DMS114 treated with DMSO at 0.1 percent for 48 hours (cell line): ENCODE data around the gene RBPMS2.

ENCODE experiments used
- DNase-seq: peaks from one replicate; lab custom pipeline; 2025; ENCODE audit not compliant: unreplicated experiment; lab: John Stamatoyannopoulos, UW

Gene RBPMS2

GRCh38 chr15:64783796-64784195 is 8.4 kb upstream of the RBPMS2 start:
- DNase-seq: no peak

- DNase-seq: no peak
Measured at GRCh38 chr15:64782751-64783150, 7.4 kb upstream of the RBPMS2 start.

DNA sequence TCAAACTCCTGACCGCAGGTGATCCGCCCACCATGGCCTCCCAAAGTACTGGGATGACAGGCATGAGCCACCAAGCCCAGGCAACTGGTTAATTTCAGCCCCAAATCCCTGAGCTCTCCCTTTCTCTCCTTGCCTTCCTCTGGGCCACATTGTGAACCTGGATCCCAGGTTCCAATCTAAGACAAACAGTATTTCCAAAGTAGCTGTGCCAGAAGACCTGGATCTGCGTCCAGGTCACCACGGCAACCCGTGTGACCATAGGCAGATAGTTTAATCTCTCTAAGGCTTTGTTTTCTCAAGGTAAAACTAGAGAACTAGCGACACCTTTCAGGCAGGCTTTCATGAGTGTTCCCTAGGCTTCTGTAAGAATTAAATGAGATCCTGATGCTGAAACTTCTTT is 5.9 kb upstream of the RBPMS2 start:
- no peak for DNase-seq

DNA sequence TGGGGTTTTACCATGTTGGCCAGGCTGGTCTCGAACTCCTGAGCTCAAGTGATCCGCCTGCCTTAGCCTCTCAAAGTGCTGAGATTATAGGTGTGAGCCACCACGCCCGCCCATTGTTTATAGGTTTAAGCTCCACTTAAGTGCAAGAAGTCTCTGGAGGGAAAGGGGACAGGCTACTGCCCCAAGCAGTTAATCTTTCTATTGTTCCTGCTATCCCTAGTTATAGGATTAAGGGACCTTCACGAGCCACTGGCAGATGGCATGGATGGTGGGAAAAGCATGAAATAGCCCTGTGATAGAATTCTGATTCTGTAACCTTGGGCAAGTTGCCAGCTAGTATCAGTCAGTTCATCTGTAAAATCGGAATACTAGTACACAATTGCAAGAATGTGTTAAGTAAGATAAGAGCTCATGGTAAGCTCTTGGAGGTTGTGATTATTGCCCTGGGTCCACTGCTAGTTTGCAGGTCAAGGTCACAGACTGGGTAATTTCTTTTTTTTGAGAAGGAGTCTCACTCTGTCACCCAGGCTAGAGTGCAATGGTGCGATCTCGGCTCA is 5.3 kb upstream of the RBPMS2 start:
- DNase-seq: no peak

DNA sequence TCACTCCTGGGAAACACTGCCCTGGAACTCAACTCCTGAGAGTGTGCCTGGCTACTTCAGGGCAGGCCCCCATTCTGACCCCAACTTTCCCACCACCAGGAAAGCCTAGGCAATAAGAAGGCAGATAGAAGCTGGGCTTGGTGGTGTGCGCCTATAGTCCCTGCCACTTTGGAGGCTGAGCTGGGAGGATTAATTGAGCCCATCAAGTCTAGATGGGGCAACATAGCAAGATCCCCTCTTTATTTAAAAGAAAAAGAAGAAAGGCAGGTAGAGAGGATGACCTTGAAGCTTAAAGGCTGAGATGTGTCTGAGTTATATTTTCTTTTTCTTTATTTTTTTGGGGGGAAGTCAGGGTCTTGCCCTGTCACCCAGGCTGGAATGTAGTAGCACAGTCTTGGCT is 4.2 kb upstream of the RBPMS2 start:
- no peak for DNase-seq

GRCh38 chr15:64779024-64779423 is 3.6 kb upstream of the RBPMS2 start:
- no peak for DNase-seq

DNA sequence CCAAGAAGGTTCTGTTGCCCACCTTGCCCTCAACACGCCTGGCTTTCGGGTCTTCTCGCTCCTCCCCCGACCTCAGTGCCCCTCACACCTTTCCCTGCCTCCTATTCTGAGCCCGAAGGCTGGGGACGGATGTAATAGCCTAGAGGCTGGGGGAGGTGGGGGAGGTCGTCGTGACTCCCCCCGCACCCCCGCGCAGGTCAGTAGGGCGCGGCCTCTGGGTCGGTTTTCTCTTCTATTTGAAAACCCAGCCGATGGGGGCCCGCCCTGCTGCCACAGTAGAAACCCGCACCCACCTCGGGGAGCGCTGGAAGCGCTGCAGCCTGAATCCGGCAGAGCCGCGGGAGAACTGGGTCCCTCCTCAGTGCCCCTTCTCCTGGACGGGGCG is 1.0 kb upstream of the RBPMS2 start:
- DNase-seq: no peak

- no peak for DNase-seq
Measured at GRCh38 chr15:64774629-64775493, 528 bp downstream of the RBPMS2 start.

- DNase-seq: no peak
Measured at GRCh38 chr15:64774037-64774628, 1.3 kb downstream of the RBPMS2 start.

- no peak for DNase-seq
Measured at GRCh38 chr15:64773606-64774005, 1.8 kb downstream of the RBPMS2 start.

DNA sequence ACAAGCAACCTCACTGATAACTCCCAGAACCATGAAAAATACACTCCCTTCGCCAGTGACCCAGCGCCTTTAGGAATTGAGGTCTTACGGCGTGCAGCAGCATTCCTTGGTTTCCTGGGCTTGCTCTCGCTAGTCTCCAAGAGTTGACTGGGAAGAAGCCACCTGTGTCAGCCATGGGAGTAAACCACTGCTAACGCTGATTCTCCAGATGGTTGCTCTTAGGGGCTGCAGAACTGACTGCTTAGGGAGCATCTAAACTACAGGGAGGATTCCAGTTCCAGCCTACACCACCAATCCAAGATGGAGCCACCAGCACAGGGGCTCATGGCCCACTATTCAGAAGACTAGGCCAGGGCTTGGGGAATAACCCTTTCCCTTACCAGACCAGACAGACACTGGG is 2.4 kb downstream of the RBPMS2 start:
- DNase-seq: no peak

DNA sequence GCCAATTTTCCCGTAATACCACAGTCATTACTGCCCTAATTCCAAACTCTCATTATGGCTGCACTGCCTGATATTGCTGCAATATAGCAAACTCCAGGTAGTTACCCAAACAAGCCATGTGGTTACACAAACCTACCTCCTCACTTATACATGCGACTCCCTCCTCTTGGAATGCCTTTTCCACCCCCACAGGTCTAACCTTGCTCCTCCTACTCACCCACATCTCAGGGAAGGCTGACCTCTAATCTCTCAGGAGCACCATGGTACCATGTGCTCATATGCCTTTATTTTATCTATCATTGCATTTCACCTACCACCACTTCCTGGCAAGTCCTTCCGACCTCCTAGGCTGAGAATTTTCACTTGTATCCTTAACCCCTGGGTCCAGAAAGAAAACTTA is 2.9 kb downstream of the RBPMS2 start:
- no peak for DNase-seq

- DNase-seq: no peak
Measured at GRCh38 chr15:64770626-64771025, 4.8 kb downstream of the RBPMS2 start.

DNA sequence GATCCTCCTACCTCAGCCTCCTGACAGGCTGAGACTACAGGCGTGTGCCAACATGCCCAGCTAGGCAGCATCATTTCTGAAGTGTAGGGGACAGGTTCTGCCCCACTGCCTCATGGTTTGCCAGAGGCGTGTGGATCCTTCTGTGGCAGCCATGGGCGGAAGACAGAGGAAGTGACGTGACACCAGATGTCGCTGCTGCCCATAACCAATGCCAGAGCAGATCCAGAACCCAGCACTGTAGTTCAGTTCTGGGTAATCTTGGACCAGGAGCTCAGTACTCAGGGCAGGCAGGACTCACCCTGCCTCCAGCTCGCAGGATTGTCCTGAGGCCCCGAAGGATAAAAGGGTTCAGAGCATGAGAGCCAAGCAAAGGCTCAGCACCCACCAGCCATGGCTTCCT is 8.2 kb downstream of the RBPMS2 start:
- no peak for DNase-seq

DNA sequence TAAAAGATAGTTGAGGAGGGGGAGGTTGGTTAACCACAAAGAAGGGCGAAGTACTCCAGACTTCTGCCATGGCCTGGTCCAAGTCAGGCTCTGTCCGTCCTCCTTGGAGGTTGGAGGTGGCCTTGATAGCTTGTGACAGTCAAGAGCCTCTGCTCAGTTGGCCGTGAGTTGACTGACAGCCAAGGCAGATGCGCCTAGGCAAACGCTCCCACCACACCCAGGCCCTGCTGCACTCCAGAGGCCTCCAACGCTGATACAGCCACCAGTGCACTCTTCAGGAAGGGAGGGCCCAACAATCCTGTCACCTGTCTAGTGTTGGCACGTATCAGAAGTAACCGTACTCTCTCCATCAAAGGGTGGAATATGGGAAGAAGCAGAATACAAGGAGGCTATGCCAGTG is 9.3 kb downstream of the RBPMS2 start:
- DNase-seq: no peak

DNA sequence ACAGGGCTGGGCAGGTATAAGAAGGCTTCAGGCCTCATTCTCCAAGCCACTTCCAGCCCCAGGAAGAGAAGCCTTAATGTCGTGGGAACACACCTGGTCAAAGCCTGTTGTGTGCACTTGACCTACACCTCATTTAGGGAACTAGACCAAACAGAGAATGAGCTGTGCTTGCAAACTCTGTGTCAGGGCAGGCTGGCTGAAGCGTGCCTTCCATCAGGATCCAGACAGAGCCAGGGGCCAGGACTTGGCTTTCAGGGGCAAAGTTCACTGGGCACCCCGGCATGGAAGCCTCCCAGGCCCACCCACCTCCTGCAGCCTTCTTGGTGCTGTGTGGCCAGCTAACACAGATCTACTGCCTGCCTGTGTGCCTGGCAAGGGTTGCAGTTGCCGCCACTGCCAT is 11.5 kb downstream of the RBPMS2 start:
- no peak for DNase-seq

- DNase-seq: no peak
Measured at GRCh38 chr15:64763462-64763861, 11.9 kb downstream of the RBPMS2 start.

GRCh38 chr15:64763021-64763420 is 12.4 kb downstream of the RBPMS2 start:
- no peak for DNase-seq

DNA sequence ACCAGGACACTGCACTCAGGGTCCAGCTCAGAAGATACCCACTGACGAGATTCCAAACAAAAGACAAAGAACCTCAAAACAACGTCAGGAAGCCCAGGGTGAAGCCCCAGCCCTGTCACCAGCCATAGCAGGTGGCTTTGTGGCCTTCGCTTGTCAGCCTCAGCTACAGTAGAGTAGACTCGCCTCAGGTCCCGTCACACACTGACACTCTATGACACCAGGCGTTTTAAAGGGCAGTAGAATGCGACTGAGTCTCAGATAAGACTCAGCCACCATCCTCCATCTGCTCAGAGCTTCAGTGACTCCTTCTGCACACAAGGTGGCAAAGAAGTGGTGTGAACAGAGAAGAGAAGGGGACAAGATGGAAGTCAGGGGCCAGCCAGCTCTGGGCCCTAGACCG is 12.8 kb downstream of the RBPMS2 start:
- no peak for DNase-seq

- DNase-seq: no peak
Measured at GRCh38 chr15:64761156-64761555, 14.2 kb downstream of the RBPMS2 start.

GRCh38 chr15:64760056-64760455 is 15.3 kb downstream of the RBPMS2 start:
- no peak for DNase-seq

- DNase-seq: no peak
Measured at GRCh38 chr15:64755427-64755940, 19.9 kb downstream of the RBPMS2 start.
